GM13977 (cell line): ENCODE results near the gene S100A16.

Experiments used
- DNase-seq: peaks from one replicate; pipeline ENCODE4 v3.0.0; 2012; ENCODE audit warnings: low spot score
- CTCF ChIP-seq: IDR thresholded peaks from 2 replicates; pipeline ENCODE4 v1.5.1; 2012; ENCODE audit warnings: mild to moderate bottlenecking, control low read depth; ENCODE audit not compliant: insufficient read depth; ENCODE audit errors: extremely low read depth, missing control alignments
- in situ Hi-C: fragments of 300-500 bp; cut with MboI; formaldehyde crosslinking; loops from one replicate; pipeline ENCODE4 v1.12.0; 2022; ENCODE audit warnings: low sequenced_read_pairs, low pct_unique_long_range_greater_than_20kb, mixed read lengths, inconsistent platforms; ENCODE audit not compliant: unreplicated experiment

S100A16 gene

DNA sequence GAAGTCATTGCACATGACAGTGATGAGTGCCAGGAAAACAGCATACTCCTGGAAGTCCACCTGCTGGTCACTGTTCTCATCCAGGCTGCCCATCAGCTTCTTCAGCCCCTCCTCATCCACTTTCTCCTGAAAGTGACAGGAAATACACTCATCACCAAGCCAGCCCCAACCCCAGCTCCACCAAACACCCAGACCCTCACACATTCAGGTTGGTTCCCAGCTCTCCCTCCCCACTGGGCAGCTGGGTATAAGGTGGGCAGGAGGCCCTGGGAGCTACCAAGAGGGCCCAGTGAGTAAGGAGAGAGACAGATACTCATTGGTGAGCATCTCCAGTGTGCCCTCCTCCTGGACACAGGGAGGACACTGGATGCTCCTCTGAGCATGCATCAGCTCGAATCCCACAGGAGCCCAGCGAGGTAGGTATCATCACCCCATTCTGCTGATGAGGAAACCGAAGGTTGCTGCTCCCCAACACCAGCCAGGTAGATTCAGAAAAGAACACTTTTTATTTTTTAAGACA lies 51.4 kb downstream of the S100A16 start:
- no peak for TF ChIP-seq CTCF
- DNase-seq: no peak
- in situ Hi-C loops: loop anchor here (10.0 kb wide), 1 partner anchor 47 kb away; no protein-coding TSS in a partner anchor

DNA sequence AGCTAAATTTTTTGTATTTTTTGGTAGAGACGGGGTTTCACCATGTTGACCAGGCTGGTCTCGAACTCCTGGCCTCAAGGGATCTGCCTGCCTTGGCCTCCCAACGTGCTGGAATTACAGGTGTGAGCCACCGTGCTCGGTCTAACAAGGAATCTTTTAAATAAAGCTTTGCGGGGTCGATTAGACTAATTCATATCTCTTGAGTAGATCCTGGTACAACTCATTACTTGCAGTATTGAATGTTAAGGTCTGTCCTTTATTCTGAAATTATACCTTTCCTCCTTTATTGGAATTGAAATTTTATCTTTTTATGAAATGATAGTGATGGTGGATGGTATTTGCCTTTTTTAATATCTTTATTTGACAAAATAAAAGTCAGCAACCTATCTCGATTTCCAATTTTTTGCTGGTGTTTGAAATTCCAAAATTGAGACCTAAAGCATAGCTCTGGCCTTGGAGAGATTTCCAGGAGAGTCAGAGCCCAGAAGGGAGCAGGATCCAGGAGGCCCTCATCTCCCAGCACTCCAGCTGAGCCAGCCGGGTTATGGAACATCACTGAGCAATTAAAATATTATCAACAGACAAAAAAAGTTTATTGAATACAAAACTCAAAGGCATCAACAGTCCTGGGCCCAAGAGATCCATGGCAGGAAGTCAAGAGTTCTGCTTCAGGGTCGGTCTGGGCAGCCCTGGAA lies 52.0 kb downstream of the S100A16 start:
- DNase-seq: no peak
- no peak for TF ChIP-seq CTCF
- in situ Hi-C loops: loop anchor here (10.0 kb wide), 1 partner anchor 46 kb away; no protein-coding TSS in a partner anchor

GRCh38 chr1:153560241-153560640 lies 52.7 kb downstream of the S100A16 start:
- DNase-seq: no peak
- in situ Hi-C loops: loop anchor here (10.0 kb wide), 1 partner anchor 45 kb away; no protein-coding TSS in a partner anchor
- no peak for TF ChIP-seq CTCF

DNA sequence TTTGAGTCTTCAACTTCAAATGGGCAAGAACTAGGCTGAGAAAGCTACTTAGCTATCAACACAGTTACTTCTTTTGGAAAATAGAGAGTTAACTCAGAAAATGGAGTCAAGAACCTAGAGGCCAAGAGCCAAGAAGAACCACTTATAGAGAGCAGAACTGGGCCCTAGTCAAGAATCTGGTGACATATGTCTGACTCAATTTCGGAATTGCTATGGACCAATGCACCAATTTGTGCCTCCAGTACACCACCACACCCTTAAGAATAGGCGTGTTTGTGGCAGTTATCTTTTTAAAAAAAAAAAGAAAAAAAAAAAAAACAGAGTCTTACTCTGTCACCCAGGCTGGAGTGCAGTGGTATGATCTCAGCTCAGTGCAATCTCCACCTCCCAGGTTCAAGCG lies 55.1 kb downstream of the S100A16 start:
- TF ChIP-seq CTCF: no peak
- no peak for DNase-seq
- in situ Hi-C loops: no loop called here
